HL-60 (cell line): Measurements from ENCODE around the gene INHBE.

ENCODE experiments used
- CTCF ChIP-seq: IDR thresholded peaks from one replicate; pipeline ENCODE4 v1.5.1; 2011; ENCODE audit warnings: low read length, control low read depth, inconsistent platforms; ENCODE audit not compliant: insufficient read depth
- POLR2AphosphoS5 ChIP-seq: IDR thresholded peaks from 2 replicates; pipeline ENCODE4 v1.6.1; 2012; ENCODE audit warnings: low read depth
- TF ChIP-seq, protein P1 (sequence below): IDR thresholded peaks from 2 replicates; pipeline ENCODE4 v1.6.1; 2012; ENCODE audit warnings: low read depth; ENCODE audit not compliant: insufficient replicate concordance

DNA sequence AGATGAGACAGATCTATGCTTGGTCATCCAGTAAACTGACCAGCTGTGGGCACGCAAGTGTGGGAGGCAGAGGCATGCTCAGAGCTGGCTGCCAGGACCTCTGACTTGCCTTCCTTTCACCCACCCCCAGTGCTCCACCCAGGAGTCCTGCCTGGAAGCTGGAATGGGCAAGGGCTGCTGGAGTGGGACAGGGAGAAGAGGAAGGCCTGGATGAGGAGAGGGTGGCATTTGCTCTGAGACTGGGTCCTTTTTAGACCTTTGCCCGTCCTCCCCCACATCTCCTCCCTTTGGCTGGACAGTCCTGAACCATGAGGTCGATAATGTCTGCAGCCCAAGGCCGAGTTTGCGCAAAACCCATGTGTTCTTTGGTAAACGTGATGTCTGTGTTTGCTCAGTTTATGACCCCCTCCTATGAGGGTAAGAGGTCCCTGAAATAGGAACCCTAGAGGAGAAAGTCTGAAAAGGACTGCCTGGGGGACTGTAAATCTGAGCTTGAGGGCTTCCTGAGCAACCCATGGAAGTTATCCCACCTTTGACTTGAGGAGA is 3.8 kb upstream of the INHBE start:
- TF ChIP-seq CTCF (no peak), POLR2AphosphoS5 (no peak)
- TF ChIP-seq, protein P1, sequence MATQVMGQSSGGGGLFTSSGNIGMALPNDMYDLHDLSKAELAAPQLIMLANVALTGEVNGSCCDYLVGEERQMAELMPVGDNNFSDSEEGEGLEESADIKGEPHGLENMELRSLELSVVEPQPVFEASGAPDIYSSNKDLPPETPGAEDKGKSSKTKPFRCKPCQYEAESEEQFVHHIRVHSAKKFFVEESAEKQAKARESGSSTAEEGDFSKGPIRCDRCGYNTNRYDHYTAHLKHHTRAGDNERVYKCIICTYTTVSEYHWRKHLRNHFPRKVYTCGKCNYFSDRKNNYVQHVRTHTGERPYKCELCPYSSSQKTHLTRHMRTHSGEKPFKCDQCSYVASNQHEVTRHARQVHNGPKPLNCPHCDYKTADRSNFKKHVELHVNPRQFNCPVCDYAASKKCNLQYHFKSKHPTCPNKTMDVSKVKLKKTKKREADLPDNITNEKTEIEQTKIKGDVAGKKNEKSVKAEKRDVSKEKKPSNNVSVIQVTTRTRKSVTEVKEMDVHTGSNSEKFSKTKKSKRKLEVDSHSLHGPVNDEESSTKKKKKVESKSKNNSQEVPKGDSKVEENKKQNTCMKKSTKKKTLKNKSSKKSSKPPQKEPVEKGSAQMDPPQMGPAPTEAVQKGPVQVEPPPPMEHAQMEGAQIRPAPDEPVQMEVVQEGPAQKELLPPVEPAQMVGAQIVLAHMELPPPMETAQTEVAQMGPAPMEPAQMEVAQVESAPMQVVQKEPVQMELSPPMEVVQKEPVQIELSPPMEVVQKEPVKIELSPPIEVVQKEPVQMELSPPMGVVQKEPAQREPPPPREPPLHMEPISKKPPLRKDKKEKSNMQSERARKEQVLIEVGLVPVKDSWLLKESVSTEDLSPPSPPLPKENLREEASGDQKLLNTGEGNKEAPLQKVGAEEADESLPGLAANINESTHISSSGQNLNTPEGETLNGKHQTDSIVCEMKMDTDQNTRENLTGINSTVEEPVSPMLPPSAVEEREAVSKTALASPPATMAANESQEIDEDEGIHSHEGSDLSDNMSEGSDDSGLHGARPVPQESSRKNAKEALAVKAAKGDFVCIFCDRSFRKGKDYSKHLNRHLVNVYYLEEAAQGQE: no peak
